Trophoblast cell (in vitro differentiated cells and primary cell): Measurements from ENCODE around the gene SGPP2.
A peak's percentile ranks its signal among the peaks of the same experiment; 100 is the strongest.

ENCODE experiments used
- DNase-seq, 2 donors: peaks; one replicate each; pipeline ENCODE4 v3.0.0-alpha.2; 2016
- H2AFZ ChIP-seq: 2 replicates; pipeline ENCODE4 v1.6.1; 2013; ENCODE audit warnings: low read length, moderate library complexity, mild to moderate bottlenecking; ENCODE audit not compliant: insufficient read depth, poor library complexity
- H2AK5ac ChIP-seq: 2 replicates; pipeline ENCODE4 v1.6.1; 2013; ENCODE audit warnings: mild to moderate bottlenecking, low read length
- H2BK120ac ChIP-seq: 2 replicates; pipeline ENCODE4 v1.6.1; 2013; ENCODE audit warnings: low read length, mild to moderate bottlenecking, moderate library complexity; ENCODE audit not compliant: insufficient read depth, poor library complexity
- H2BK12ac ChIP-seq: 2 replicates; pipeline ENCODE4 v1.6.1; 2013; ENCODE audit warnings: mild to moderate bottlenecking, low read length, moderate library complexity
- H2BK5ac ChIP-seq: 2 replicates; pipeline ENCODE4 v1.6.1; 2013; ENCODE audit warnings: low read length, low read depth, moderate library complexity, mild to moderate bottlenecking; ENCODE audit not compliant: poor library complexity
- H3K14ac ChIP-seq: 2 replicates; pipeline ENCODE4 v1.6.1; 2013; ENCODE audit warnings: mild to moderate bottlenecking, low read length
- H3K18ac ChIP-seq: 2 replicates; pipeline ENCODE4 v1.6.1; 2013; ENCODE audit warnings: mild to moderate bottlenecking, low read length
- H3K23ac ChIP-seq: 2 replicates; pipeline ENCODE4 v1.6.1; 2013; ENCODE audit warnings: low read length
- H3K27ac ChIP-seq: 2 replicates; pipeline ENCODE4 v1.5.1; 2013; ENCODE audit warnings: low read depth, mild to moderate bottlenecking, inconsistent platforms, low read length, moderate library complexity
- H3K27me3 ChIP-seq: 2 replicates; pipeline ENCODE4 v1.6.1; 2013; ENCODE audit warnings: inconsistent platforms, mild to moderate bottlenecking, low read length, moderate library complexity; ENCODE audit not compliant: insufficient read depth
- H3K36me3 ChIP-seq, 2 experiments: 1 replicate in 1 of 2; 2 replicates in 1 of 2; pipeline ENCODE4 v1.6.1; 2013; ENCODE audit warnings: low read length in 2 of 2, mild to moderate bottlenecking in 2 of 2, moderate library complexity in 1 of 2; ENCODE audit not compliant: insufficient read depth in 2 of 2, control insufficient read depth in 1 of 2
- H3K4ac ChIP-seq: 2 replicates; pipeline ENCODE4 v1.6.1; 2013; ENCODE audit warnings: low read depth, mild to moderate bottlenecking, low read length, moderate library complexity
- H3K4me1 ChIP-seq, 2 experiments: 1 replicate in 1 of 2; 2 replicates in 1 of 2; pipeline ENCODE4 v1.6.1; 2013; ENCODE audit warnings: low read length in 2 of 2, mild to moderate bottlenecking in 2 of 2, moderate library complexity in 1 of 2; ENCODE audit not compliant: insufficient read depth in 2 of 2, control insufficient read depth in 1 of 2
- H3K4me2 ChIP-seq: 2 replicates; pipeline ENCODE4 v1.6.1; 2013; ENCODE audit warnings: inconsistent platforms, mild to moderate bottlenecking, low read length, moderate library complexity
- H3K4me3 ChIP-seq: 2 replicates; pipeline ENCODE4 v1.5.1; 2013; ENCODE audit warnings: mild to moderate bottlenecking, low read depth, low read length, inconsistent platforms
- H3K79me1 ChIP-seq: one replicate; pipeline ENCODE4 v1.6.1; 2013; ENCODE audit warnings: low read length
- H3K79me2 ChIP-seq: 2 replicates; pipeline ENCODE4 v1.6.1; 2013; ENCODE audit warnings: low read length, mild to moderate bottlenecking; ENCODE audit not compliant: control insufficient read depth, insufficient read depth, poor library complexity
- H3K9ac ChIP-seq: 2 replicates; pipeline ENCODE4 v1.6.1; 2013; ENCODE audit warnings: mild to moderate bottlenecking, low read length
- H3K9me3 ChIP-seq: 2 replicates; pipeline ENCODE4 v1.6.1; 2013; ENCODE audit warnings: low read depth, mild to moderate bottlenecking, control low read depth, inconsistent platforms, low read length; ENCODE audit not compliant: insufficient read depth
- H4K12ac ChIP-seq: 2 replicates; pipeline ENCODE4 v1.6.1; 2013; ENCODE audit warnings: low read depth, mild to moderate bottlenecking, low read length, moderate library complexity
- H4K8ac ChIP-seq: 2 replicates; pipeline ENCODE4 v1.6.1; 2013; ENCODE audit warnings: low read depth, mild to moderate bottlenecking, low read length, moderate library complexity
- H4K91ac ChIP-seq: one replicate; pipeline ENCODE4 v1.6.1; 2013; ENCODE audit warnings: low read depth, mild to moderate bottlenecking, low read length, moderate library complexity
- WGBS: extraction: QIAGEN DNeasy Blood & Tissue Kit; methylation state at CpG from one replicate; pipeline ENCODE4 v1.1.7; 2013; ENCODE audit warnings: missing lambda C conversion rate; ENCODE audit not compliant: insufficient read length, insufficient coverage; ENCODE audit errors: extremely low coverage; 5-methylcytosine and 5-hydroxymethylcytosine counted together

The SGPP2 gene

DNA sequence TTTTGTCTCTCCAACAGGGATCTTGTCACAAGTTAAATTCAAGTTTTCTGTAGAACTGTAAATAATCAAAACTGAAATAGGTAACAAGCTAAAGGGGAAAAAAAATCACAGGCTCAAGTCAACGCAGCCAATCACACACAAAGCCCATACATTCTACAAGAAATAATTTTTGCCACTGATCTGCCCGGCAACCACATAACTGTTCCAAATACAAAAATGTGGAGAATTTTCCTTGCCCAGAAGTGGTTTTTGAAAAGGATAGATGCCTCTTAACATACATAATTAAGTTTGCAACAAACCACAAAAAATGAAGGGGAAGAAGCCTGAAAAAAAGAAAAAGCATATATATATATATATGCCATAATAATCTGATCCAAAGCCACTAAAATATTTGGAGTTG, 171.2 kb downstream of the SGPP2 start:
- Histone ChIP-seq H2BK5ac (no peak overlapping the region), H3K79me1 (no peaks in the 10 kb centered on the region), H3K4me1 (no peaks in the 10 kb centered on the region), H3K14ac (no peak overlapping the region), H3K79me2 (no peaks in the 10 kb centered on the region), H4K91ac (no peak overlapping the region), H3K27ac (no peak overlapping the region), H3K9me3 (no peaks in the 10 kb centered on the region), H3K4ac (no peak overlapping the region), H4K8ac (no peak overlapping the region), H3K4me2 (no peak overlapping the region), H3K18ac (no peak overlapping the region), H2BK120ac (no peak overlapping the region), H3K4me3 (no peak overlapping the region), H2AFZ (no peak overlapping the region), H3K23ac (no peak overlapping the region), H2AK5ac (no peak overlapping the region), H3K27me3 (no peaks in the 10 kb centered on the region), H3K36me3 (no peaks in the 10 kb centered on the region), H2BK12ac (no peak overlapping the region), H4K12ac (no peak overlapping the region), H3K9ac (no peak overlapping the region)
- DNase-seq: peak in 1 of 2 donors; percentile 4
- WGBS: no CpG with 5 or more reads among the region's 2 CpGs

DNA sequence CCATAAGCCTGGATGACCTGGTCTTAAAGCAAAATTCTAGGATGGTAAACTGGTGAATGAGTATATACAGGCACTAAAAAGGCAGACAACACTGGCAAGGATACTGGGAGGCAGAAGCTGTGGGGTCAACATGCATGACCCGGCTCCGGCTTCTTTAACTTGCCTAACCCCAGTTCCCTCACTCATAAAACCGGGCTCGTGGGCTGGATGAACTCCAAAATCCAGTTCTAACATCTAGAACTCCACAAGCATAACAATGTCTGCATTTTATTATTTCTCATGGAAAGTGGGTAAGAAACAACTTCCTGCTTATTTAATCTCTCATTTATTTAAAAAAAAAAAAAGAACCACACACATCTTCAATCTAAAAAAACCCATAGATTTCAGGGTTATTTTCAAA, 174.3 kb downstream of the SGPP2 start:
- no peaks in the 10 kb centered on the region for H3K9me3 ChIP-seq
- no peak overlapping the region for H4K8ac ChIP-seq
- no peak overlapping the region for H2BK5ac ChIP-seq
- no peak overlapping the region for H3K4ac ChIP-seq
- WGBS: no CpG with 5 or more reads among the region's 4 CpGs
- no peaks in the 10 kb centered on the region for H3K36me3 ChIP-seq
- no peak overlapping the region for H2BK120ac ChIP-seq
- H4K12ac ChIP-seq: no peak overlapping the region
- no peak overlapping the region for H3K14ac ChIP-seq
- no peaks in the 10 kb centered on the region for H3K4me1 ChIP-seq
- no peak overlapping the region for H4K91ac ChIP-seq
- no peak overlapping the region for H3K27ac ChIP-seq
- no peak overlapping the region for H2BK12ac ChIP-seq
- no peak overlapping the region for H3K4me3 ChIP-seq
- no peaks in the 10 kb centered on the region for H3K27me3 ChIP-seq
- no peaks in the 10 kb centered on the region for H3K79me1 ChIP-seq
- no peak overlapping the region for H2AK5ac ChIP-seq
- no peak overlapping the region for H2AFZ ChIP-seq
- H3K79me2 ChIP-seq: no peaks in the 10 kb centered on the region
- DNase-seq: no peak
- H3K18ac ChIP-seq: no peak overlapping the region
- H3K9ac ChIP-seq: no peak overlapping the region
- H3K4me2 ChIP-seq: no peak overlapping the region
- no peak overlapping the region for H3K23ac ChIP-seq

GRCh38 chr2:222603501-222603900, 179.2 kb downstream of the SGPP2 start:
- Histone ChIP-seq H4K12ac (no peak overlapping the region), H3K23ac (no peak overlapping the region), H3K79me1 (no peaks in the 10 kb centered on the region), H3K4me2 (no peak overlapping the region), H3K9ac (no peak overlapping the region), H3K27me3 (no peaks in the 10 kb centered on the region), H3K4ac (no peak overlapping the region), H3K36me3 (no peaks in the 10 kb centered on the region), H3K79me2 (no peaks in the 10 kb centered on the region), H2AK5ac (no peak overlapping the region), H3K18ac (no peak overlapping the region), H3K4me1 (no peaks in the 10 kb centered on the region), H3K27ac (no peak overlapping the region), H3K14ac (no peak overlapping the region), H4K8ac (no peak overlapping the region), H2BK120ac (no peak overlapping the region), H2AFZ (no peak overlapping the region), H2BK12ac (no peak overlapping the region), H4K91ac (no peak overlapping the region), H3K9me3 (no peaks in the 10 kb centered on the region), H3K4me3 (no peak overlapping the region), H2BK5ac (no peak overlapping the region)
- WGBS: no CpG with 5 or more reads among the region's 2 CpGs
- no peak for DNase-seq

DNA sequence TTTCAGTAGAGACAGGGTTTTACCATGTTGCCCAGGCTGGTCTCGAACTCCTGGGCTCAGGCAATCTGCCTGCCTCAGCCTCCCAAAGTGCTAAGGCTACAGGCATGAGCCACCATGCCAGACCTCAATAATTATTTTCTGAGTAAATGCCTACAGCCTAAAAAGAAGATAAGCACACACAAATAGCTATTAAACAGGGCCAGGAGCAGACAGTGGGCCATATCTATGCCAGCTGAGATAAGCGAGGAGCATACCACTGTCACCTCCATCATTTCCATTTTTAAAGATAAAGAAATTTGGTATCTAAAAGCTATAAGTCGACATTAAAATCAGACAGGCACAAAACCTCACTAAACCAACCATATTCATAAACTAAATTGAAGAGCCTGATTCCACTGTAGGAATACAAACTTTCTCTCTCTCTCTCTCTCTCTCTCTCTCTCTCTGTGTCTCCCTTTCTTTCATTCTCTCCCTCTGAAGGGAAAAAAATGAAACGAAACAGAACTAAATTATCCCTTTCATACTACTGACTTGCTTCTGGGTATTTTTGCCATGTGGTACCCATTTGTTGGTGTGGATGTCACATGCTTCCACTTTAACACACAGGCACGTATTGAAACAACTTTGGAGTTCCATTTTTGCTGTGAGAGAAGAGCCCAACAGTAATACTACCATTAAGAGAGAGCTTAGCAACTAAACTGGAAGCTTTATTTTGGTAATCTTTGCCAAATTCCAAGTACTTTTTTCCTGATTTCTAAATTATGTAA, 180.6 kb downstream of the SGPP2 start:
- H3K79me1 ChIP-seq: no peaks in the 10 kb centered on the region
- H3K18ac ChIP-seq: no peak overlapping the region
- H2AK5ac ChIP-seq: no peak overlapping the region
- H2BK5ac ChIP-seq: no peak overlapping the region
- WGBS: no CpG with 5 or more reads among the region's 5 CpGs
- no peak overlapping the region for H3K4me2 ChIP-seq
- no peak overlapping the region for H4K8ac ChIP-seq
- no peak overlapping the region for H4K12ac ChIP-seq
- H3K23ac ChIP-seq: no peak overlapping the region
- no peak overlapping the region for H2BK12ac ChIP-seq
- DNase-seq: no peak
- no peak overlapping the region for H3K4ac ChIP-seq
- no peak overlapping the region for H3K14ac ChIP-seq
- no peak overlapping the region for H4K91ac ChIP-seq
- no peaks in the 10 kb centered on the region for H3K36me3 ChIP-seq
- no peaks in the 10 kb centered on the region for H3K4me1 ChIP-seq
- no peaks in the 10 kb centered on the region for H3K27me3 ChIP-seq
- no peak overlapping the region for H2AFZ ChIP-seq
- no peaks in the 10 kb centered on the region for H3K79me2 ChIP-seq
- H3K9me3 ChIP-seq: no peaks in the 10 kb centered on the region
- H3K4me3 ChIP-seq: no peak overlapping the region
- no peak overlapping the region for H2BK120ac ChIP-seq
- H3K27ac ChIP-seq: no peak overlapping the region
- H3K9ac ChIP-seq: no peak overlapping the region
